Breast epithelium (tissue), 4 donors: Measurements from ENCODE around the gene CAMSAP1. TPM values are rescaled to one million over a fixed set of nuclear protein-coding genes. Genes with fewer than 3 reads are reported as not detected.

Experiments
- DNase-seq, 2 donors: peaks; one replicate each; pipeline ENCODE4 v3.0.0-alpha.2; 2019; ENCODE audit warnings: low spot score in 2 of 2
- H3K27ac ChIP-seq, 2 donors: fragments of 200-600 bp; sonication (generic) in 1 of 2; one replicate each; pipeline ENCODE4 v1.5.1; 2016 to 2019; ENCODE audit warnings: mild to moderate bottlenecking in 1 of 2
- H3K27me3 ChIP-seq, 2 donors: fragments of 200-600 bp; sonication (generic) in 1 of 2; one replicate each; pipeline versions ENCODE4 v1.5.1 to v1.6.0; 2017 to 2019; ENCODE audit warnings: control low read depth in 1 of 2, mild to moderate bottlenecking in 1 of 2
- H3K36me3 ChIP-seq: fragments of 200-600 bp; one replicate; pipeline ENCODE4 v1.5.1; 2019
- H3K4me1 ChIP-seq, 2 donors: fragments of 200-600 bp; sonication (generic); one replicate each; pipeline ENCODE4 v1.5.1; 2016 to 2019; ENCODE audit warnings: control low read depth in 1 of 2
- H3K4me3 ChIP-seq, 3 donors: fragments of 200-600 bp; sonication (generic); 1 replicate in 2 of 3; 2 replicates in 1 of 3; pipeline ENCODE4 v1.5.1; 2016 to 2019; ENCODE audit warnings: mild to moderate bottlenecking in 3 of 3, moderate library complexity in 2 of 3
- H3K9me3 ChIP-seq, 2 donors: fragments of 200-600 bp; sonication (generic) in 1 of 2; one replicate each; pipeline ENCODE4 v1.5.1; 2016 to 2019; ENCODE audit warnings: control low read depth in 1 of 2
- POLR2A ChIP-seq: fragments of 450-650 bp; IDR thresholded peaks from one replicate; pipeline ENCODE4 v1.6.1; 2016; ENCODE audit warnings: antibody characterized with exemption, mild to moderate bottlenecking, moderate library complexity
- POLR2AphosphoS5 ChIP-seq, 3 donors: sonication (generic); formaldehyde crosslinking; IDR thresholded peaks; one replicate each; pipeline ENCODE4 v1.6.1; 2017; ENCODE audit warnings: antibody characterized with exemption in 3 of 3
- intact Hi-C: fragments of 100-400 bp; cut with DNase I; formaldehyde crosslinking; loops from one replicate; pipeline ENCODE4 v1.15.1; 2023; ENCODE audit warnings: low total_unique reads
- total RNA-seq, 3 donors: library from RNA; depleted of rRNA; stranded (reverse); fragments of >200 nt; gene quantifications; one replicate each; pipeline ENCODE4 v1.1.0, GENCODE V29; 2016
- TF ChIP-seq, protein P1 (sequence below), 3 donors: fragments of 450-650 bp; IDR thresholded peaks; one replicate each; pipeline ENCODE4 v1.5.1; 2016 to 2017; ENCODE audit warnings: antibody characterized with exemption in 3 of 3, mild to moderate bottlenecking in 3 of 3, moderate library complexity in 3 of 3

CAMSAP1 gene
- total RNA-seq, 3 donors from 2014 or later = 25.0 to 29.8 (median 29.0) TPM

DNA sequence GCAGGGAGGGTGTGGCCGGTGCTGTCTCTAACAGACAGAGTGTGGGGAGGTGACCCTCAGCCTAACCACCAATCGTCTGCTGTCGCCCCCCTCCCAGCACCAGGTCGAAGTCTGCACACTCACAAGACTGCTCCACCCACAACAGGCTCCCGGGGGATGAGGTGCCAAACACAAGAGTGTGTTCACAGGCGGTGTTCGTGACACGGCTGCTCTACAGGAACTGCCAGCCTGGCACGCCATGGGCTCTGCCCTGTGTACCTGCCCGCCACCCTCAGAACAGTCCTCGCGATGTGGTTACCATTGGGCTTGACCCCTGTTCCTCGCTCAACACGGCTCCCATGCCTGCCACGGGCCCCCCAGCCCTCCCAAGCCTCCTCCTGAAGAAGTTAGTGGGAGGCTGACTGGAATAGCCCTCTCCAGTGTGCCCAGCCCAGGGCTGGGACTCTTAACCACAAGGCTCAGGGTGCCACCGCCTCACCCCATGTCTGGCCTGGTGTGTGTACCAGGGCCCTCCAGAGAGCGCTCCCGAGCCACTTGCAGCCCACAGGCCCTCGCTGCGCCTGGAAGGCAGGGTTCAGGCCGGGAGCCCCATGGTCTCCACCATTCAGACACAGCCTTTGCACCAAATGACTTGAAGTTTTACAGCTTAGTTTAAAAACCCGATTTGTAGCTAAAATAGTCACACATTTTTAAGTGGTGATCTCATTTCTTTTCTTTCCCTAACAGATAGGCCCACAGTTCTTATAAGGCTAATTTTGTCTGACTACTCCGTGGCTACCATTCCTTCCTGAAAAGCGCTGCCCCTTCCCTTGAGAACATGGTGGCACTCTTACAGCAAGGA, 102.5 kb downstream of the CAMSAP1 start:
- TF ChIP-seq POLR2A (no peak), POLR2AphosphoS5 (IDR thresholded peaks at IDR 0.05) (no peak)
- TF ChIP-seq, protein P1, sequence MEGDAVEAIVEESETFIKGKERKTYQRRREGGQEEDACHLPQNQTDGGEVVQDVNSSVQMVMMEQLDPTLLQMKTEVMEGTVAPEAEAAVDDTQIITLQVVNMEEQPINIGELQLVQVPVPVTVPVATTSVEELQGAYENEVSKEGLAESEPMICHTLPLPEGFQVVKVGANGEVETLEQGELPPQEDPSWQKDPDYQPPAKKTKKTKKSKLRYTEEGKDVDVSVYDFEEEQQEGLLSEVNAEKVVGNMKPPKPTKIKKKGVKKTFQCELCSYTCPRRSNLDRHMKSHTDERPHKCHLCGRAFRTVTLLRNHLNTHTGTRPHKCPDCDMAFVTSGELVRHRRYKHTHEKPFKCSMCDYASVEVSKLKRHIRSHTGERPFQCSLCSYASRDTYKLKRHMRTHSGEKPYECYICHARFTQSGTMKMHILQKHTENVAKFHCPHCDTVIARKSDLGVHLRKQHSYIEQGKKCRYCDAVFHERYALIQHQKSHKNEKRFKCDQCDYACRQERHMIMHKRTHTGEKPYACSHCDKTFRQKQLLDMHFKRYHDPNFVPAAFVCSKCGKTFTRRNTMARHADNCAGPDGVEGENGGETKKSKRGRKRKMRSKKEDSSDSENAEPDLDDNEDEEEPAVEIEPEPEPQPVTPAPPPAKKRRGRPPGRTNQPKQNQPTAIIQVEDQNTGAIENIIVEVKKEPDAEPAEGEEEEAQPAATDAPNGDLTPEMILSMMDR (IDR thresholded peaks at IDR 0.05) = no peak
- Histone ChIP-seq H3K4me1 (no peaks in the 10 kb centered on the region), H3K9me3 (no peaks in the 10 kb centered on the region), H3K27me3 (no peaks in the 10 kb centered on the region), H3K36me3 (no peaks in the 10 kb centered on the region), H3K27ac (no peak overlapping the region), H3K4me3 (no peak overlapping the region)
- no peak for DNase-seq
- intact Hi-C loops = no loop called here

- DNase-seq = no peak
- H3K9me3 ChIP-seq = no peaks in the 10 kb centered on the region
- no peaks in the 10 kb centered on the region for H3K36me3 ChIP-seq
- no peaks in the 10 kb centered on the region for H3K27me3 ChIP-seq
- intact Hi-C loops = no loop called here
- TF ChIP-seq, protein P1 (IDR thresholded peaks at IDR 0.05) = no peak
- TF ChIP-seq POLR2AphosphoS5 (IDR thresholded peaks at IDR 0.05) (no peak), POLR2A (no peak)
- no peak overlapping the region for H3K4me3 ChIP-seq
- H3K4me1 ChIP-seq = no peaks in the 10 kb centered on the region
- no peak overlapping the region for H3K27ac ChIP-seq
Observed at GRCh38 chr9:135803441-135803840, 103.9 kb downstream of the CAMSAP1 start.

- intact Hi-C loops = no loop called here
- Histone ChIP-seq H3K36me3 (no peaks in the 10 kb centered on the region), H3K27ac (no peak overlapping the region), H3K4me1 (no peaks in the 10 kb centered on the region), H3K4me3 (no peak overlapping the region), H3K9me3 (no peaks in the 10 kb centered on the region), H3K27me3 (no peaks in the 10 kb centered on the region)
- TF ChIP-seq POLR2AphosphoS5 (IDR thresholded peaks at IDR 0.05) (no peak), POLR2A (no peak)
- TF ChIP-seq, protein P1 (IDR thresholded peaks at IDR 0.05) = no peak
- DNase-seq = no peak
Observed at GRCh38 chr9:135802876-135803419, 104.4 kb downstream of the CAMSAP1 start.

DNA sequence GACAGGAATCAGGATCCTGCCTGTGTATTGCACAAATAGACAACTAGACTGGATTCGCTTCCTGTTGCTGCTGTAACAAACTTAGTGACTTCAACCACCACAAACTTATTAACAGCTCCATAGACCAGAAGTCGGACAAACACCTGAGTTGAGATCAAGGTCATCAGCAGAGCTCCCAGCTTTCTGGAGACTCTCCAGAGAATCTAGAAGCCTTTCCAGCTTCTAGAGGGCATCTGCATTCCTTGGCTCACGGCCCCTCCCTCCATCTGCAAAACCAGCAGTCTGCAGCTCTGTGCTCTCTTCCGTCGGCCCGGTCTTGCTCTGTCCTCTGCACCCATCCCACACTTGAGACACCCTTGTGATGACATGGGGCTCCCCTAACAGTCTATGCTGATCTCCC, 106.3 kb downstream of the CAMSAP1 start:
- DNase-seq = no peak
- no peak overlapping the region for H3K27ac ChIP-seq
- intact Hi-C loops = no loop called here

DNA sequence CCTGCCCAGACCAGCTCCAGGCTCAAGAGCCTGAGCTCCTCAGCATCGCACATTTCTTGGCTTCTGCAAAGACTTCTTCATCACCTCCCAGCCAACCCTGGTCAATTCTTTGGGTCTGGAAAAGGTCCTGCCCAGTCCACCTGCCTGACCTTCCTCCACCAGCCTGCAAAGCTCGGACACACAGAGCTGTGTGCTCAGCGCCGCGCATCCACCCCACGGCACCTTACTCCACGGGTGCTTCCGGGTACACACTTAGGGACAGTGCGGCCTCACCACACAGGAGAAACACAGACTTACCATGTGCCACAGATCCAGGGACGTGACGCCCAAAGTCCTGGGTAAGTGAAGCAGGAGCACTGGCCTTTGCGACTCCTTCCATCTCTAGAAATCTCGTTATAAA, 108.1 kb downstream of the CAMSAP1 start:
- TF ChIP-seq, protein P1 (IDR thresholded peaks at IDR 0.05) = no peak
- no peak for TF ChIP-seq POLR2A
- TF ChIP-seq POLR2AphosphoS5 (IDR thresholded peaks at IDR 0.05) = no peak
- Histone ChIP-seq H3K36me3 (no peaks in the 10 kb centered on the region), H3K9me3 (no peaks in the 10 kb centered on the region), H3K27ac (no peak overlapping the region), H3K4me1 (no peaks in the 10 kb centered on the region), H3K27me3 (no peaks in the 10 kb centered on the region), H3K4me3 (no peak overlapping the region)
- no peak for DNase-seq
- intact Hi-C loops = no loop called here

More for the DNA sequence above, 106.3 kb downstream of the CAMSAP1 start:
- no peaks in the 10 kb centered on the region for H3K9me3 ChIP-seq
- H3K27me3 ChIP-seq = no peaks in the 10 kb centered on the region
- TF ChIP-seq POLR2A (no peak), POLR2AphosphoS5 (IDR thresholded peaks at IDR 0.05) (no peak)
- TF ChIP-seq, protein P1 (IDR thresholded peaks at IDR 0.05) = no peak
- no peak overlapping the region for H3K4me3 ChIP-seq
- no peaks in the 10 kb centered on the region for H3K36me3 ChIP-seq
- no peaks in the 10 kb centered on the region for H3K4me1 ChIP-seq
